ENCODE results near the gene GLO1. TPM values are rescaled to one million over a fixed set of nuclear protein-coding genes. Genes with fewer than 3 reads are reported as not detected.

Gene GLO1
- total RNA-seq, 1 experiment from 2014 or later: 155 TPM

DNA sequence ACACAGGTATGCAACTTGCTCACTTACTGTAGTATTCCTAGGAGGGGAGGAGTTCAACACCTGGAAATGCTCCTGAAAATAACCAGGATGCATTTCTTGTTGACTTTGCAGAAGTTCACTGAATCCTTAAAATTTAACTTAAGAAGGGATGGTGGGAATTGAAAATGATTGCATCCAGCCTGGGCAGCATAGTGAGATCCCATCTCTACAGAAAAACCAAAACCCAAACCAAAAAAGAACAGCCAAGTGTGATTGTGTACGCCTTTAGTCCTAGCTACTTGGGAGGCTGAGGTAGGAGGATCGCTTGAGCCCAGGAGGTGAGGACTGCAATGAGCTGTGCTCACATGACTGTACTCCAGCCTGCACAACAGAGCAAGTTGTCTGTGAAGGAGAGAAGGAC lies 13.9 kb upstream of the GLO1 start:
- Mint-ChIP-seq H3K36me3 (ENCODE audit: insufficient read depth, unreplicated experiment) (no peaks in the 10 kb centered on the region), H3K4me1 (ENCODE audit: low read depth, unreplicated experiment) (peaks cover 7% of the 10 kb centered on the region), H3K9me3 (ENCODE audit: unreplicated experiment) (peaks cover 11% of the 10 kb centered on the region), H3K27ac (ENCODE audit: unreplicated experiment) (no peak overlapping the region), H3K27me3 (ENCODE audit: insufficient read depth, unreplicated experiment) (peaks cover 3% of the 10 kb centered on the region), H3K4me3 (ENCODE audit: unreplicated experiment) (no peak overlapping the region)
- Histone ChIP-seq H3K4me1 (no peaks in the 10 kb centered on the region), H3K4me3 (ENCODE audit: low read depth, low read length) (no peak overlapping the region), H3K36me3 (ENCODE audit: control insufficient read depth, insufficient read depth, low read length) (no peaks in the 10 kb centered on the region), H3K27me3 (replicated peaks; ENCODE audit: control insufficient read depth, insufficient read depth, low read length) (no peaks in the 10 kb centered on the region), H3K9me3 (no peaks in the 10 kb centered on the region)
- TF ChIP-seq, protein P1, sequence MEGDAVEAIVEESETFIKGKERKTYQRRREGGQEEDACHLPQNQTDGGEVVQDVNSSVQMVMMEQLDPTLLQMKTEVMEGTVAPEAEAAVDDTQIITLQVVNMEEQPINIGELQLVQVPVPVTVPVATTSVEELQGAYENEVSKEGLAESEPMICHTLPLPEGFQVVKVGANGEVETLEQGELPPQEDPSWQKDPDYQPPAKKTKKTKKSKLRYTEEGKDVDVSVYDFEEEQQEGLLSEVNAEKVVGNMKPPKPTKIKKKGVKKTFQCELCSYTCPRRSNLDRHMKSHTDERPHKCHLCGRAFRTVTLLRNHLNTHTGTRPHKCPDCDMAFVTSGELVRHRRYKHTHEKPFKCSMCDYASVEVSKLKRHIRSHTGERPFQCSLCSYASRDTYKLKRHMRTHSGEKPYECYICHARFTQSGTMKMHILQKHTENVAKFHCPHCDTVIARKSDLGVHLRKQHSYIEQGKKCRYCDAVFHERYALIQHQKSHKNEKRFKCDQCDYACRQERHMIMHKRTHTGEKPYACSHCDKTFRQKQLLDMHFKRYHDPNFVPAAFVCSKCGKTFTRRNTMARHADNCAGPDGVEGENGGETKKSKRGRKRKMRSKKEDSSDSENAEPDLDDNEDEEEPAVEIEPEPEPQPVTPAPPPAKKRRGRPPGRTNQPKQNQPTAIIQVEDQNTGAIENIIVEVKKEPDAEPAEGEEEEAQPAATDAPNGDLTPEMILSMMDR (IDR thresholded peaks at IDR 0.05; ENCODE audit: insufficient read depth in 1 of 2, low read depth in 1 of 2, low read length in 1 of 2, severe bottlenecking in 1 of 2, unreplicated experiment in 1 of 2): no peak
- intact Hi-C loops (cut with micrococcal nuclease; ENCODE audit: unreplicated experiment): no loop called here
- BruUV-seq (replicated peaks): no TSS peak
- no peak for DNase-seq
- ChIA-PET CTCF (no interaction called here), POLR2A (no interaction called here)

DNA sequence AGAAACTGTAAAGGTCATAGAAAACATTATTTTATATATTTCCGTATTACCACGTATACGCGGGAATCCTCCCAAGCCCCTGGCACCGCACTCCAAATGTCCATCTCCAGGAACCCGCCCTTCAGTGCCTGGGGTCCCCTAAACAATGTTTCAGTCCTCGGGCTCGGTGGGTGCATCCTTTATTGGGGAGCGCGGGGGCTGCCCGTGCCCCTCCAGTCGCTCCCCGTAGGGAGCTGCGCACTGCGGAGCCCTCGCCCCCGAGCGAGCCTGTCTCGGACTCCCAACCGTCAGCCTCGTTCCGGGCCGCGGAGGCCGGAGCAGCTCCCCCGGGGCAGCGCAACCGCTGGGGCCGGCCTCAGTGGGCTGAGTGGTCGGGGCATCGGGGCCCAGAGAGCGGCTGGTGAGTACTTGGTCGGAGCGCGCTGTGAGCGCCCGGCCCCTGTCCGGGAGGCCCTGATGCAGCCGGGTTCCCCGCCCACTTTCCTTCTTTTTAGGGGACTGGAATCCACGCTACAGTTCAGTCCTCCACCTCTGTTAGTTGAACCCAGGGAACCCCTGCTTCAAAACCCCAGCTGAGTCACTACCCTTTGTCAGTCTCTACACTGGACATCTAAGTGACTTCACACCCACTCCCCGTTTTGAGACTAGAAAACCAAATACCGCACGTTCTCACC lies 12.2 kb upstream of the GLO1 start, which contains the start of gene DNAH8:
Gene DNAH8 (plus strand): TSS at position 296 of the 674 bp plus-strand sequence. CDS start 7,499 bp downstream, outside the sequence.
- H3K4me1 ChIP-seq: no peaks in the 10 kb centered on the region
- Mint-ChIP-seq H3K27me3 (ENCODE audit: insufficient read depth, unreplicated experiment) (peaks cover 3% of the 10 kb centered on the region), H3K4me1 (ENCODE audit: low read depth, unreplicated experiment) (no peaks in the 10 kb centered on the region), H3K36me3 (ENCODE audit: insufficient read depth, unreplicated experiment) (no peaks in the 10 kb centered on the region), H3K4me3 (ENCODE audit: unreplicated experiment) (no peak within 1 kb of the TSS), H3K9me3 (ENCODE audit: unreplicated experiment) (no peaks in the 10 kb centered on the region), H3K27ac (ENCODE audit: unreplicated experiment) (no peak within 1 kb of the TSS)
- H3K4me3 ChIP-seq (ENCODE audit: low read depth, low read length): no peak within 1 kb of the TSS
- ChIA-PET CTCF (no interaction called here), POLR2A (no interaction called here)
- no peaks in the 10 kb centered on the region for H3K36me3 ChIP-seq (ENCODE audit: control insufficient read depth, insufficient read depth, low read length)
- H3K9me3 ChIP-seq: no peaks in the 10 kb centered on the region
- H3K27me3 ChIP-seq (replicated peaks; ENCODE audit: control insufficient read depth, insufficient read depth, low read length): no peaks in the 10 kb centered on the region
- intact Hi-C loops (cut with micrococcal nuclease; ENCODE audit: unreplicated experiment): no loop called here
- no peak for DNase-seq
- TF ChIP-seq, protein P1 (IDR thresholded peaks at IDR 0.05; ENCODE audit: insufficient read depth in 1 of 2, low read depth in 1 of 2, low read length in 1 of 2, severe bottlenecking in 1 of 2, unreplicated experiment in 1 of 2): no peak
- no TSS peak for BruUV-seq (replicated peaks)

DNA sequence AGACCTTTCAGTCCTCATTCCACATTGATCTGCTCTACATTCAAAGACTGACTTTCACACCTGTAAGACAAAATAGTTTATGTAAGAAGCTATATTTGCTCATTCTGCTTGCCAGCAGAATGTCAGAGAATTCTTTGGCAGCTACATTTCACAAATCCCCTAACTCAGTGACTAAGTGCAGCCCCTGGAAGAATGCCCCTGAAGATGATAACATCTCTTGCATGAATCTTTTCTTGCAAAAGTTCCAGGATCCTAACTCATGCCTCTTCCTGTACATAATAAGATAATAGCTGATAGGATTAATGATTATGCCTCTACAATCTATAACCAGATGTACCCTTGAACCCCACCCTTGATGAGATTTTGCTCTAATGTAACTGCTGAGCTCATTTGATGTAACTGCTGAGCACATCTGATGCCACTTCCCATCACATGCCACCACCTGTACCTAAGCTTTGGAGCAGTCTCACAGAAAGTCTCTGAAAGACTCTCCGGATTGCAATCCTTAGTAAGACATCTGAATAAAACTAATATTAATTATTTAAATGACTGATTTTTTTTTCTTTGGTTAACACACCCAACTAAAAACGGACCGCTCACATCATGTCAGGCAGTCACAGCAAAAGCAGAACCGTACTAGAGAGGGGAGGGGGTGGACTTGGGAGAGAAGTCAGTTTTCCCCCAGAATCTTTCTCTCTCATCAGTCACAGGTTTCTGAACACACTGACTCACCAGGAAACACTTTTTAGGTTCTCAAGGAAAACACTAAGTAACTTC lies 11.5 kb upstream of the GLO1 start:
- no peak for DNase-seq
- H3K4me1 Mint-ChIP-seq (ENCODE audit: low read depth, unreplicated experiment): no peaks in the 10 kb centered on the region
- no peak overlapping the region for H3K27ac Mint-ChIP-seq (ENCODE audit: unreplicated experiment)
- ChIA-PET CTCF (interaction anchor here (0.7 kb wide), 1 partner anchor 1157 kb away, joined by 3 read pairs; no protein-coding TSS in a partner anchor), POLR2A (no interaction called here)
- H3K27me3 ChIP-seq (replicated peaks; ENCODE audit: control insufficient read depth, insufficient read depth, low read length): no peaks in the 10 kb centered on the region
- H3K36me3 ChIP-seq (ENCODE audit: control insufficient read depth, insufficient read depth, low read length): no peaks in the 10 kb centered on the region
- intact Hi-C loops (cut with micrococcal nuclease; ENCODE audit: unreplicated experiment): no loop called here
- H3K4me1 ChIP-seq: no peaks in the 10 kb centered on the region
- BruUV-seq (replicated peaks): no TSS peak
- TF ChIP-seq, protein P1 (IDR thresholded peaks at IDR 0.05; ENCODE audit: insufficient read depth in 1 of 2, low read depth in 1 of 2, low read length in 1 of 2, severe bottlenecking in 1 of 2, unreplicated experiment in 1 of 2): no peak
- H3K4me3 Mint-ChIP-seq (ENCODE audit: unreplicated experiment): no peak overlapping the region
- peaks cover 3% of the 10 kb centered on the region for H3K27me3 Mint-ChIP-seq (ENCODE audit: insufficient read depth, unreplicated experiment)
- no peak overlapping the region for H3K4me3 ChIP-seq (ENCODE audit: low read depth, low read length)
- no peaks in the 10 kb centered on the region for H3K9me3 Mint-ChIP-seq (ENCODE audit: unreplicated experiment)
- no peaks in the 10 kb centered on the region for H3K9me3 ChIP-seq
- H3K36me3 Mint-ChIP-seq (ENCODE audit: insufficient read depth, unreplicated experiment): no peaks in the 10 kb centered on the region

Measured in Caco-2 (cell line).